GM10266 (cell line): ENCODE data around the gene PMIS2.

Source experiments
- DNase-seq: peaks from one replicate; pipeline ENCODE4 v3.0.0; 2012; ENCODE audit errors: extremely low spot score
- CTCF ChIP-seq: IDR thresholded peaks from 2 replicates; pipeline ENCODE4 v1.5.1; 2012; ENCODE audit warnings: mild to moderate bottlenecking, low read depth; ENCODE audit not compliant: control insufficient read depth, insufficient read depth; ENCODE audit errors: missing control alignments

The PMIS2 gene

DNA sequence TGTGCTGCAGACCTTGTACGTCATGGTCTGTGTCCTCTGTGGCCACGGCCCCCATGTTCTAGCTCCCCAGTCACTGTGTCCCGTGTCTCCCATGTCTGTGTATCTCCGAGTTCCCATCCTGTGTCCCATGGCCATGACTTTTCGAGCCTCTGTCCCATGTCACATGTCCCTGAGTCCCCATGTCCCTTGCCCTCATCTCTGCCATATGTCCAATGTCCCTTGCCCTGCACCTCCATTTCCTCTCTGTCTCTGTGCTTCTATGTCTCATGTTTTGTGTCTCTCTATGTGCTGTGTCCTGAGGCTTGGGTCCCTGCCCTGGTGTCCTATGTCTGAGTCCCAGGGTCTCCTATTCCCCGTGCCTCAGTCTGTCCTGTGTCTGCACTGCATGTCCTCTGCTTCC, 24.5 kb upstream of the PMIS2 start:
- no peak for TF ChIP-seq CTCF

GRCh38 chr19:35562336-35562735, 23.6 kb upstream of the PMIS2 start:
- no peak for TF ChIP-seq CTCF
- no peak for DNase-seq

More for the DNA sequence above, 24.5 kb upstream of the PMIS2 start:
- no peak for DNase-seq

DNA sequence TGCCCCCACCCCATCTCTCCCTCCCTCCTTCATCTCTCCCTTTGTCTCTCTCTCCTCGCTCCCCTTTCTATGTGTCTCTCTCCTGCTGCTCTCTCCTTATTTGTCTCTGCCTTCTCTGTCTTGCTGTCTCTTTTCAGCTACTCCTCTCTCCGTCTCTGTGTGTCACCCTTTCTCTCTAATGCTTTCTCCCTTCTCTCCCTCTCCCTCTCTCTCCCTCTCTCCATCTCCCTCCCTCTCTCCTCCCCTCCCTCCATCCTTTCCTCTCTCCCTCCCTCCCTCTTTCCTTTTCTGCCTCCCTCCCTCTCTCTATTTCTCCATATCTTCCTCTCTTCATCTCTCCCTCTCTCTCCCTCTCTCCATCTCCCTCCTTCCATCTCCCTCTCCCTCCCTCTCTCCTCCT, 23.2 kb upstream of the PMIS2 start:
- DNase-seq, result no peak
- no peak for TF ChIP-seq CTCF

- TF ChIP-seq CTCF, result no peak
- no peak for DNase-seq
These were observed 22.7 kb upstream of the PMIS2 start, which contains the start of gene ATP4A for GRCh38 chr19:35563207-35563829. TSS of gene ATP4A (minus strand) at chr19:35563658. CDS start at chr19:35563629, 29 bp downstream.

GRCh38 chr19:35565016-35565856, 20.7 kb upstream of the PMIS2 start:
- DNase-seq, result no peak
- TF ChIP-seq CTCF, result no peak

DNA sequence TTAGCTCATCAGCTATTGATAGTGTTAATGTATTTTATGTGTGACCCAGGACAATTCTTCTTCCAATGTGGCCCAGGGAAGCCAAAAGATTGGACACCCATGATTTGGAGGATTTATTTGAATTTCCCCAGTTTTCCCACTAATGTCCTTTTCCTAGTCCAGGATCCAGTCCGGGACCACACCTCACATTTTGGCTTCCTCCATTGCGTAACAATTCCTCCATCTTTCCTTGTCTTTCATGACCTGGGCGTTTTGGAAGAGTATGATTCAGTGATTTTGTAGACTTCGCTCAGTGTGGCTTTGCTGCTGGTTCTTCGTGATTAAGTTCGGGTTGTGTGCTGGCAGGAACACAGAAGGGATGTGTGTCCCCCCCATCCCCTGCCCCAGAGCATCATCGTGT, 19.2 kb upstream of the PMIS2 start:
- no peak for TF ChIP-seq CTCF
- no peak for DNase-seq

DNA sequence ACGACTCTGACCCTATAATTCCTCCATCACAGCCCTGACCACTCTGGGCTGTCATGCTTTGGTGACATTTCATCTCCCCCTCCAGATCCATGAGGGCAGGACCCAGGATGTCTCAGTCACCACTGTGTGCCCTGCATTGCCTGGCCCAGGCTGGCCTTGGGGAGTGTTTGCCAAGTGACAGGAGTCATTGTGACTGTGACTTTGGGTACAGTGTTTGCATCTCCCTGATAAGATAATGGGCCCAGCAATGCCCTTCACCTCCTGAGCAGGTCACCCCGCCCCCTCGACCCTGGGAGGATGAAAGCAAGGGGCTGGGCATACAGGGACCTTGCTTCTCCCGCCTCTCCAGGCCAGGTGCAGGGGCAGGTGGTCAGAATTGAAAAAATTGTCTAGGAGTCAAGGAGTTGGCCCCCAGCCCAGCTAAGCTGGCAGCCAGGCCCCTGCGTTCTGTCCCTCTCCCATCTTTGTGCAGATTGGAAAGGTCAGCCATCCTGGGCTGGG, 16.6 kb upstream of the PMIS2 start:
- no peak for DNase-seq
- TF ChIP-seq CTCF, result no peak
